Type B pancreatic cell (in vitro differentiated cells): Measurements from ENCODE around the gene PCBP3. TPM values are rescaled to one million over a fixed set of nuclear protein-coding genes. Genes with fewer than 3 reads are reported as not detected.
A peak's percentile ranks its signal among the peaks of the same experiment; 100 is the strongest.

ENCODE experiments used
- DNase-seq: peaks from one replicate; pipeline ENCODE4 v3.0.0; 2021; ENCODE audit warnings: mixed read lengths; ENCODE audit not compliant: unreplicated experiment; ENCODE audit errors: extremely low spot score
- H3K27ac Mint-ChIP-seq: 2 replicates; pipeline ENCODE4 v1.8.0; 2021; ENCODE audit warnings: mild to moderate bottlenecking, mixed read lengths
- H3K27me3 Mint-ChIP-seq: 2 replicates; pipeline ENCODE4 v1.8.0; 2021; ENCODE audit warnings: mixed read lengths
- H3K36me3 Mint-ChIP-seq: 2 replicates; pipeline ENCODE4 v1.8.0; 2021; ENCODE audit warnings: mixed read lengths
- H3K4me1 Mint-ChIP-seq: one replicate; pipeline ENCODE4 v1.8.0; 2021; ENCODE audit warnings: mixed read lengths; ENCODE audit not compliant: unreplicated experiment
- H3K4me3 Mint-ChIP-seq: 2 replicates; pipeline ENCODE4 v1.8.0; 2021; ENCODE audit warnings: mild to moderate bottlenecking, mixed read lengths
- H3K9me3 Mint-ChIP-seq: 2 replicates; pipeline ENCODE4 v1.8.0; 2021; ENCODE audit warnings: mixed read lengths
- CTCF ChIP-seq: fragments of 200-600 bp; sonication (generic); conservative IDR thresholded peaks from 2 replicates; pipeline ENCODE4 v1.5.0; 2021; ENCODE audit warnings: antibody characterized with exemption, mild to moderate bottlenecking
- total RNA-seq: library from RNA; stranded (reverse); gene quantifications from 2 replicates; pipeline ENCODE4 v1.2.1, GENCODE V29; 2021; ENCODE audit warnings: low replicate concordance

PCBP3 gene
- total RNA-seq, 1 donor from 2014 or later, result 5.5 TPM

DNA sequence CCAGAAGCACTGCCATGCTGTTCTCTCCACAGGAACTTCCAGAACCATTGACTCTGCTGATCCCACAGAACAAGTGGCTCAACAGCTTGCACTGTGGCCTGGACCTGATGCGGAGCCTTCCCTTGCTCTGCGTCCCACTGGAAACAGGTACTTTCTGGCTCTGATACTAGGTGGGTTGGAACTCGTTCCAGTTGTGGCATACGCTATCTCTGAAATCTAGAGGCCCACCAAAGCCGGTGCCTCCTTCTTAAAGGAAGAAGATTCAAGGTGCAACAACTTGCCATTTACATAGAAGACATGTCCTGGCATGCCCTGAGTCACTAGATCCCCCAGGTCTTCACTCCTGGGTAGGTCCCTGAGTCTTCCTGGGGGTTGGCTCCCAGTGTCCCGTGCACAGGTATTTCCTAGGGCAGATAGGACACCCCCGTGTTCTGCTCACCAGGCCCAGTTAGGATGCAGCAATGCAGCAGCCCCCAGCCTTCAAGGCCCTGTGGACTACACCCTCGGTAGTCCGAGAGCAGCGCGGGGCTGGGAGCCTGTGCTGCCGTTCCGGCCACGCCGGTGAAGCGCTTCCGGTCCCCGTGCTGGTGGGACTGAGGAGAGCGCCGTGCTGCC lies 10.8 kb upstream of the PCBP3 start:
- peak; percentile 65 for DNase-seq
- no peak for TF ChIP-seq CTCF
- Mint-ChIP-seq H3K27me3 (peaks cover 13% of the 10 kb centered on the region), H3K4me1 (no peaks in the 10 kb centered on the region), H3K4me3 (no peak overlapping the region), H3K27ac (no peak overlapping the region), H3K9me3 (no peaks in the 10 kb centered on the region), H3K36me3 (no peaks in the 10 kb centered on the region)

GRCh38 chr21:45634511-45635183 lies 8.9 kb upstream of the PCBP3 start:
- Mint-ChIP-seq H3K4me3 (no peak overlapping the region), H3K36me3 (no peaks in the 10 kb centered on the region), H3K27ac (no peak overlapping the region), H3K4me1 (no peaks in the 10 kb centered on the region), H3K9me3 (no peaks in the 10 kb centered on the region), H3K27me3 (peaks cover 21% of the 10 kb centered on the region)
- DNase-seq, result no peak
- no peak for TF ChIP-seq CTCF

- Mint-ChIP-seq H3K4me3 (no peak overlapping the region), H3K27ac (no peak overlapping the region), H3K36me3 (no peaks in the 10 kb centered on the region), H3K9me3 (no peaks in the 10 kb centered on the region), H3K27me3 (peaks cover 29% of the 10 kb centered on the region), H3K4me1 (no peaks in the 10 kb centered on the region)
- no peak for DNase-seq
- TF ChIP-seq CTCF, result no peak
These were observed 8.0 kb upstream of the PCBP3 start for GRCh38 chr21:45635271-45636151.

GRCh38 chr21:45636459-45636858 lies 7.1 kb upstream of the PCBP3 start:
- H3K4me3 Mint-ChIP-seq, result no peak overlapping the region
- peaks cover 33% of the 10 kb centered on the region for H3K27me3 Mint-ChIP-seq
- DNase-seq, result no peak
- no peak for TF ChIP-seq CTCF
- no peaks in the 10 kb centered on the region for H3K4me1 Mint-ChIP-seq
- H3K9me3 Mint-ChIP-seq, result no peaks in the 10 kb centered on the region
- H3K36me3 Mint-ChIP-seq, result no peaks in the 10 kb centered on the region
- no peak overlapping the region for H3K27ac Mint-ChIP-seq

DNA sequence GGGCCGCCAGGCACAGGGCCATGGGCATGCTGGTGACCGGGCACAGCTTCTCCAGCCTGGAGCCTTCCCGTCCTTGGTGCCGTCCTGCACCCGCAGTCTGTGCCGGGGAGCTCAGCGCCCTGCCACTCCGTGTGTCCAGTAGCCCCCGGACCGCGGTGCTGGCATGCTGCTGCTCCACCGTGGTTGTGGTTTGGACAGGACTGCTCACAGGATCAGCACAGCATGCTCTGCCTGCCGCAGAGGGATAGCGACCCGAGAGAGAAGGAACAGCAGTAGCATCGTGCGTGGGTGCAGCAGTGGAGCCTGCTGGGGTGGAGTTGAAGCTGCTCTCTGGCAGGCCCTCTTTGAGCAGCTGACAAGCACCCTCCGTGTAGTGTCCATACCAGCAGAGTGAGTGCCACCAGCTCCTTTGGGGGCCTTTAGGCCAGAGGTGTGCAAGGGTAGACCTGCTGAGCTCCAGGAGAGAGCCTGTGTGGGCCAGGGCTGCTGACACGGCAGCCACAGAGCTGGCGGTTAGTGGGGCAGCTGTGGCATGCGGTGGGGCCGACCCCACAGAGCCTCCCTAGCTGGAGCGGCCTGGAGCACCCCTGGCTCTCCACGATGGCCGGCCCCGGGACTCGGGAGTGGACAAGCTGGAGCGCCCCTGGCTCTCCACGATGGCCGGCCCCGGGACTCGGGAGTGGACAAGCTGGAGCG lies 6.4 kb upstream of the PCBP3 start:
- no peak overlapping the region for H3K27ac Mint-ChIP-seq
- TF ChIP-seq CTCF, result no peak
- H3K4me1 Mint-ChIP-seq, result no peaks in the 10 kb centered on the region
- H3K27me3 Mint-ChIP-seq, result peaks cover 36% of the 10 kb centered on the region
- H3K4me3 Mint-ChIP-seq, result no peak overlapping the region
- H3K36me3 Mint-ChIP-seq, result no peaks in the 10 kb centered on the region
- H3K9me3 Mint-ChIP-seq, result no peaks in the 10 kb centered on the region
- no peak for DNase-seq
